K562 (cell line): Measurements from ENCODE around the gene CBX8. TPM values are rescaled to one million over a fixed set of nuclear protein-coding genes. Genes with fewer than 3 reads are reported as not detected.

Experiments used
- BDP1 ChIP-seq: IDR thresholded peaks from 3 replicates; pipeline ENCODE4 v1.6.1; 2011; ENCODE audit not compliant: insufficient read length, insufficient read depth
- FIP1L1 ChIP-seq: fragments of 200-400 bp; formaldehyde crosslinking; IDR thresholded peaks from 2 replicates; pipeline ENCODE4 v1.6.1; 2018; ENCODE audit warnings: mild to moderate bottlenecking, low read depth, low read length; ENCODE audit not compliant: poor library complexity, severe bottlenecking
- HSF4 ChIP-seq: fragments of 250-450 bp; sonication (Bioruptor Pico); IDR thresholded peaks from 2 replicates; pipeline ENCODE4 v2.1.2; 2022; ENCODE audit warnings: mild to moderate bottlenecking, moderate library complexity, borderline replicate concordance
- KDM1A ChIP-seq, 2 experiments: fragments of 450-650 bp; IDR thresholded peaks; 2 replicates each; pipeline ENCODE4 v1.6.1; 2016; ENCODE audit warnings: mild to moderate bottlenecking in 2 of 2
- MYNN ChIP-seq, 2 experiments: sonication (generic); formaldehyde crosslinking in 1 of 2; IDR thresholded peaks; 2 replicates each; pipeline versions ENCODE4 v1.5.0 to v1.6.1; 2016 to 2020; ENCODE audit warnings: antibody characterized with exemption in 1 of 2, missing genetic modification reagents in 1 of 2
- RBFOX2 ChIP-seq: fragments of 200-400 bp; formaldehyde crosslinking; IDR thresholded peaks from 2 replicates; pipeline ENCODE4 v1.6.1; 2017; ENCODE audit warnings: low read depth, mild to moderate bottlenecking, low read length, moderate library complexity
- SMAD4 ChIP-seq: fragments of 250-450 bp; sonication (Bioruptor Pico); conservative IDR thresholded peaks from 2 replicates; pipeline ENCODE4 v1.8.0; 2021; ENCODE audit warnings: inconsistent platforms, mild to moderate bottlenecking, moderate library complexity
- SRSF7 ChIP-seq: fragments of 200-400 bp; formaldehyde crosslinking; optimal IDR thresholded peaks from 2 replicates; pipeline ENCODE3; 2017; ENCODE audit warnings: mild to moderate bottlenecking, low read depth, low read length
- TCF3 ChIP-seq: sonication (generic); formaldehyde crosslinking; IDR thresholded peaks from 2 replicates; pipeline ENCODE4 v1.4.0; 2020; ENCODE audit warnings: mild to moderate bottlenecking, missing genetic modification reagents
- ZNF124 ChIP-seq: sonication (generic); formaldehyde crosslinking; IDR thresholded peaks from 2 replicates; pipeline ENCODE4 v1.8.1; 2022; ENCODE audit warnings: missing genetic modification reagents
- ZNF408 ChIP-seq: fragments of 250-450 bp; sonication (Bioruptor Pico); IDR thresholded peaks from 2 replicates; pipeline ENCODE4 v1.4.0; 2020; ENCODE audit warnings: low read depth, mild to moderate bottlenecking, moderate library complexity
- polyA plus RNA-seq, 8 experiments: library from polyadenylated mRNA; depleted of rRNA in 4 of 8; stranded (reverse) in 5 of 8; unstranded in 3 of 8; fragments of >200 nt; fragmentation: Nextera tagmentation in 2 of 8; fragmentation: Illumina TruSeq in 1 of 8; extraction: Ambion mirVana in 2 of 8; extraction: Trizol in 1 of 8; gene quantifications; 2 replicates each; pipeline versions ENCODE4 v1.2.1 to v1.2.3, GENCODE V29; 2011 to 2014; ENCODE audit warnings: inconsistent platforms in 1 of 8, missing spikeins in 1 of 8
- total RNA-seq, 7 experiments: library from RNA; depleted of rRNA in 6 of 7; stranded (reverse); fragments of >200 nt in 6 of 7; fragmentation: Illumina TruSeq in 2 of 7; extraction: Trizol in 2 of 7; gene quantifications; 2 replicates each; pipeline versions ENCODE4 v1.2.1 to v1.2.3, GENCODE V29; 2011 to 2021; ENCODE audit warnings: low replicate concordance in 1 of 7
- TF ChIP-seq, protein P1 (sequence below), 2 experiments: fragments of 450-650 bp; conservative IDR thresholded peaks; 2 replicates each; pipeline ENCODE4 v1.6.1; 2017; ENCODE audit warnings: mild to moderate bottlenecking in 2 of 2, moderate library complexity in 2 of 2
- TF ChIP-seq, protein P2 (sequence below), 3 experiments: IDR thresholded peaks in 2 of 3; conservative IDR thresholded peaks in 1 of 3; 2 replicates each; pipeline ENCODE4 v1.5.1; 2011 to 2012; ENCODE audit warnings: low read length in 3 of 3, mild to moderate bottlenecking in 3 of 3, control low read depth in 2 of 3, improper control_type of control experiment in 1 of 3, inconsistent platforms in 1 of 3, low read depth in 1 of 3, mixed read lengths in 1 of 3, moderate library complexity in 1 of 3; ENCODE audit not compliant: insufficient read depth in 2 of 3
- TF ChIP-seq, protein P3 (sequence below): fragments of 250-450 bp; sonication (Bioruptor Pico); IDR thresholded peaks from 2 replicates; pipeline ENCODE4 v1.8.0; 2022; ENCODE audit warnings: moderate library complexity, mild to moderate bottlenecking, inconsistent platforms
- TF ChIP-seq, protein P4 (sequence below): fragments of 250-450 bp; sonication (Bioruptor Pico); IDR thresholded peaks from 2 replicates; pipeline ENCODE4 v1.5.0; 2020; ENCODE audit warnings: mild to moderate bottlenecking

Gene CBX8
- total and polyA plus RNA-seq, 9 of the 15 experiments (the other 6 are each of a cell fraction or from before 2014, with no cell fraction given): 0.08 to 11.9 (median 2.6) TPM

DNA sequence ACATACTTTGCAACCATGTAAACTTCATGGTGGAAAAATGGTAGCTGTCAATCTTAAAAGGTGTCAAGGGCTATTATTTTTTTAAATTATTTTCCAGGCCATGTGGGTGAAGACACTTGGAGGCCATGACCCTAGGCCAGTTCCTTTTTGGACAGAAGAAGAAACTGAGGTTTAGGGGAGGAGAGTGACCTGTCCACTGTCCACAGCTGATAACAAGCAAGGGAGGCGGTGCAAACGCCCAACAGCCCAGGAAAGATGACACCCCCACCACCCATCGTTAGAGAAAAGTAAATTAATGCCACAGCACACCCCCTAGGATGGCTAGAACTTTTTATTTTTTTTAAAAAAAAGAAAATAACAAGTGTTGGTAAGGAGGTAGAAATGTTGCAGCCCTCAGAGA lies 46.9 kb downstream of the CBX8 start (continued):
- TF ChIP-seq RBFOX2: no peak
- TF ChIP-seq SRSF7: no peak
- no peak for TF ChIP-seq FIP1L1
- no peak for TF ChIP-seq ZNF124
- TF ChIP-seq TCF3 (CRISPR knock-in tag): peak; percentile 45; the same call in 1 of the 2 replicates
- TF ChIP-seq, protein P1, sequence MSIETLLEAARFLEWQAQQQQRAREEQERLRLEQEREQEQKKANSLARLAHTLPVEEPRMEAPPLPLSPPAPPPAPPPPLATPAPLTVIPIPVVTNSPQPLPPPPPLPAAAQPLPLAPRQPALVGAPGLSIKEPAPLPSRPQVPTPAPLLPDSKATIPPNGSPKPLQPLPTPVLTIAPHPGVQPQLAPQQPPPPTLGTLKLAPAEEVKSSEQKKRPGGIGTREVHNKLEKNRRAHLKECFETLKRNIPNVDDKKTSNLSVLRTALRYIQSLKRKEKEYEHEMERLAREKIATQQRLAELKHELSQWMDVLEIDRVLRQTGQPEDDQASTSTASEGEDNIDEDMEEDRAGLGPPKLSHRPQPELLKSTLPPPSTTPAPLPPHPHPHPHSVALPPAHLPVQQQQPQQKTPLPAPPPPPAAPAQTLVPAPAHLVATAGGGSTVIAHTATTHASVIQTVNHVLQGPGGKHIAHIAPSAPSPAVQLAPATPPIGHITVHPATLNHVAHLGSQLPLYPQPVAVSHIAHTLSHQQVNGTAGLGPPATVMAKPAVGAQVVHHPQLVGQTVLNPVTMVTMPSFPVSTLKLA (conservative IDR thresholded peaks at IDR 0.05): no peak
- 0 out of 4 replicates have a peak, but pooled peaks of 1 of the 2 experiments have one; percentile 5 for TF ChIP-seq KDM1A (IDR thresholded peaks at IDR 0.05)
- TF ChIP-seq BDP1: no peak
- TF ChIP-seq, protein P2, sequence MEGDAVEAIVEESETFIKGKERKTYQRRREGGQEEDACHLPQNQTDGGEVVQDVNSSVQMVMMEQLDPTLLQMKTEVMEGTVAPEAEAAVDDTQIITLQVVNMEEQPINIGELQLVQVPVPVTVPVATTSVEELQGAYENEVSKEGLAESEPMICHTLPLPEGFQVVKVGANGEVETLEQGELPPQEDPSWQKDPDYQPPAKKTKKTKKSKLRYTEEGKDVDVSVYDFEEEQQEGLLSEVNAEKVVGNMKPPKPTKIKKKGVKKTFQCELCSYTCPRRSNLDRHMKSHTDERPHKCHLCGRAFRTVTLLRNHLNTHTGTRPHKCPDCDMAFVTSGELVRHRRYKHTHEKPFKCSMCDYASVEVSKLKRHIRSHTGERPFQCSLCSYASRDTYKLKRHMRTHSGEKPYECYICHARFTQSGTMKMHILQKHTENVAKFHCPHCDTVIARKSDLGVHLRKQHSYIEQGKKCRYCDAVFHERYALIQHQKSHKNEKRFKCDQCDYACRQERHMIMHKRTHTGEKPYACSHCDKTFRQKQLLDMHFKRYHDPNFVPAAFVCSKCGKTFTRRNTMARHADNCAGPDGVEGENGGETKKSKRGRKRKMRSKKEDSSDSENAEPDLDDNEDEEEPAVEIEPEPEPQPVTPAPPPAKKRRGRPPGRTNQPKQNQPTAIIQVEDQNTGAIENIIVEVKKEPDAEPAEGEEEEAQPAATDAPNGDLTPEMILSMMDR (IDR thresholded peaks at IDR 0.05 in 2 of 3, conservative IDR thresholded peaks at IDR 0.05 in 1 of 3; ENCODE audit: insufficient read depth in 2 of 3, low read depth in 1 of 3, low read length in 3 of 3): no peak
- TF ChIP-seq, protein P3, sequence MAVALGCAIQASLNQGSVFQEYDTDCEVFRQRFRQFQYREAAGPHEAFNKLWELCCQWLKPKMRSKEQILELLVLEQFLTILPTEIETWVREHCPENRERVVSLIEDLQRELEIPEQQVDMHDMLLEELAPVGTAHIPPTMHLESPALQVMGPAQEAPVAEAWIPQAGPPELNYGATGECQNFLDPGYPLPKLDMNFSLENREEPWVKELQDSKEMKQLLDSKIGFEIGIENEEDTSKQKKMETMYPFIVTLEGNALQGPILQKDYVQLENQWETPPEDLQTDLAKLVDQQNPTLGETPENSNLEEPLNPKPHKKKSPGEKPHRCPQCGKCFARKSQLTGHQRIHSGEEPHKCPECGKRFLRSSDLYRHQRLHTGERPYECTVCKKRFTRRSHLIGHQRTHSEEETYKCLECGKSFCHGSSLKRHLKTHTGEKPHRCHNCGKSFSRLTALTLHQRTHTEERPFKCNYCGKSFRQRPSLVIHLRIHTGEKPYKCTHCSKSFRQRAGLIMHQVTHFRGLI (CRISPR knock-in tag): no peak
- no peak for TF ChIP-seq HSF4 (CRISPR knock-in tag)
- no peak for TF ChIP-seq MYNN (IDR thresholded peaks at IDR 0.05)
- TF ChIP-seq MYNN (CRISPR knock-in tag; IDR thresholded peaks at IDR 0.05): no peak
- no peak for TF ChIP-seq SMAD4 (CRISPR knock-in tag)
- TF ChIP-seq ZNF408 (CRISPR knock-in tag): no peak
- TF ChIP-seq, protein P4, sequence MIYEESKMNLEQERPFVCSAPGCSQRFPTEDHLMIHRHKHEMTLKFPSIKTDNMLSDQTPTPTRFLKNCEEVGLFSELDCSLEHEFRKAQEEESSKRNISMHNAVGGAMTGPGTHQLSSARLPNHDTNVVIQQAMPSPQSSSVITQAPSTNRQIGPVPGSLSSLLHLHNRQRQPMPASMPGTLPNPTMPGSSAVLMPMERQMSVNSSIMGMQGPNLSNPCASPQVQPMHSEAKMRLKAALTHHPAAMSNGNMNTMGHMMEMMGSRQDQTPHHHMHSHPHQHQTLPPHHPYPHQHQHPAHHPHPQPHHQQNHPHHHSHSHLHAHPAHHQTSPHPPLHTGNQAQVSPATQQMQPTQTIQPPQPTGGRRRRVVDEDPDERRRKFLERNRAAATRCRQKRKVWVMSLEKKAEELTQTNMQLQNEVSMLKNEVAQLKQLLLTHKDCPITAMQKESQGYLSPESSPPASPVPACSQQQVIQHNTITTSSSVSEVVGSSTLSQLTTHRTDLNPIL (CRISPR knock-in tag): no peak
